ENCODE results near the gene AKT1S1.
A peak's percentile ranks its signal among the peaks of the same experiment; 100 is the strongest.

Gene AKT1S1

GRCh38 chr19:49920624-49921363 lies 43.6 kb upstream of the AKT1S1 start:
- FAIRE-seq, result no peak

DNA sequence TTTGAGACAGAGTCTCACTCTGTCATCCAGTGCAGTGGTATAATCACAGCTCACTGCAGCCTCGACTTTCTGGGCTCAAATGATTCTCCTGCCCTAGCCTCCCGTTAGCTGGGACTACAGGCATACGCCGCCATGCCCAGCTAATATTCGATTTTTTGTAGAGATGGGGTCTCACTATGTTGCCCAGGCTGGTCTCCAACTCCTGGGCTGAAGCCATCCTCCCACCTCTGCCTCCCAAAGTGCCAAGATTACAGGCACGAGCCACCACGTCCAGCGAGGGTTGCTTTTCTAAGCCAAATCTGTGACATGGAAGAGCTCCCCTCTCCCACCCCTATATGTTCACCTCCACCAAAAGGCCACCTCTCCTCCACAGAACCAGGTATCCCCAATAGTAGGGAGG lies 40.9 kb upstream of the AKT1S1 start:
- DNase-seq (ENCODE audit: insufficient read length, low spot score) (no peak), FAIRE-seq (no peak)
- TF ChIP-seq TAF1 (IDR thresholded peaks at IDR 0.05; ENCODE audit: low read depth, low read length) (no peak), POU2F2 (IDR thresholded peaks at IDR 0.05; ENCODE audit: low read depth, low read length) (no peak), SPI1 (IDR thresholded peaks at IDR 0.05; ENCODE audit: low read depth, low read length) (no peak), POLR2A (IDR thresholded peaks at IDR 0.05; ENCODE audit: low read depth, low read length) (no peak), PAX5 (IDR thresholded peaks at IDR 0.05; ENCODE audit: insufficient read depth, low read length, severe bottlenecking) (no peak), POLR2AphosphoS5 (IDR thresholded peaks at IDR 0.05; ENCODE audit: low read depth, low read length) (no peak)

More at GRCh38 chr19:49920624-49921363, 43.6 kb upstream of the AKT1S1 start:
- TF ChIP-seq POU2F2 (IDR thresholded peaks at IDR 0.05; ENCODE audit: low read depth, low read length) (no peak), PAX5 (IDR thresholded peaks at IDR 0.05; ENCODE audit: insufficient read depth, low read length, severe bottlenecking) (no peak), TAF1 (IDR thresholded peaks at IDR 0.05; ENCODE audit: low read depth, low read length) (no peak), POLR2AphosphoS5 (IDR thresholded peaks at IDR 0.05; ENCODE audit: low read depth, low read length) (no peak), SPI1 (IDR thresholded peaks at IDR 0.05; ENCODE audit: low read depth, low read length) (no peak), POLR2A (IDR thresholded peaks at IDR 0.05; ENCODE audit: low read depth, low read length) (no peak)
- no peak for DNase-seq (ENCODE audit: insufficient read length, low spot score)

- no peak for TF ChIP-seq POLR2AphosphoS5 (IDR thresholded peaks at IDR 0.05; ENCODE audit: low read depth, low read length)
- peak; percentile 23; the same call in 1 of the 2 replicates for TF ChIP-seq POLR2A (IDR thresholded peaks at IDR 0.05; ENCODE audit: low read depth, low read length)
- peak; percentile 88 for TF ChIP-seq SPI1 (IDR thresholded peaks at IDR 0.05; ENCODE audit: low read depth, low read length)
- no peak for TF ChIP-seq POU2F2 (IDR thresholded peaks at IDR 0.05; ENCODE audit: low read depth, low read length)
- TF ChIP-seq TAF1 (IDR thresholded peaks at IDR 0.05; ENCODE audit: low read depth, low read length), result no peak
- no peak for TF ChIP-seq PAX5 (IDR thresholded peaks at IDR 0.05; ENCODE audit: insufficient read depth, low read length, severe bottlenecking)
- FAIRE-seq (no peak), DNase-seq (ENCODE audit: insufficient read length, low spot score) (no peak)
These were observed 39.9 kb upstream of the AKT1S1 start for GRCh38 chr19:49916839-49917733.

DNA sequence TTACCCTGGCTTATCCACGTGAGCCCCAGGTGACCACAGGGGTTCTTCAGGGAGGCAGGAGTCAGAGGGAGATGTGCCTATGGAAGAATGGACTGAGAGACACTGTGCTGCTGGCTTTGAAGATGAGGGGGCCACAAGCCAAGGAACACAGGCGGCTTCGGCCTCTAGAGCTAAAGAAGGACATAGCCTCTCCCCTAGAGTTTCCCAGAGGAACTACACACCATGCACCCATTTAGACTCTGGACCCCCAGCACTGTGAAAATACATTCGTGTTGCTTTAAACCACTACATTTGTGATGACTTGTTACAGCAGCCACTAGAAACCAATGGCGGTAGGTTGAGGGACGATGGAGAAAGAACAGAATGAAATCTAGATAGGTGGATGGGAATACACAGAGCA lies 38.1 kb upstream of the AKT1S1 start:
- FAIRE-seq, result no peak
- no peak for TF ChIP-seq POU2F2 (IDR thresholded peaks at IDR 0.05; ENCODE audit: low read depth, low read length)
- TF ChIP-seq TAF1 (IDR thresholded peaks at IDR 0.05; ENCODE audit: low read depth, low read length), result no peak
- TF ChIP-seq POLR2AphosphoS5 (IDR thresholded peaks at IDR 0.05; ENCODE audit: low read depth, low read length), result no peak; the same call in 1 of the 2 replicates
- TF ChIP-seq PAX5 (IDR thresholded peaks at IDR 0.05; ENCODE audit: insufficient read depth, low read length, severe bottlenecking), result no peak
- no peak for TF ChIP-seq SPI1 (IDR thresholded peaks at IDR 0.05; ENCODE audit: low read depth, low read length)
- no peak for TF ChIP-seq POLR2A (IDR thresholded peaks at IDR 0.05; ENCODE audit: low read depth, low read length)
- DNase-seq (ENCODE audit: insufficient read length, low spot score), result no peak

- TF ChIP-seq SPI1 (IDR thresholded peaks at IDR 0.05; ENCODE audit: low read depth, low read length) (no peak), PAX5 (IDR thresholded peaks at IDR 0.05; ENCODE audit: insufficient read depth, low read length, severe bottlenecking) (no peak), POLR2AphosphoS5 (IDR thresholded peaks at IDR 0.05; ENCODE audit: low read depth, low read length) (no peak), TAF1 (IDR thresholded peaks at IDR 0.05; ENCODE audit: low read depth, low read length) (no peak), POU2F2 (IDR thresholded peaks at IDR 0.05; ENCODE audit: low read depth, low read length) (no peak), POLR2A (IDR thresholded peaks at IDR 0.05; ENCODE audit: low read depth, low read length) (no peak)
- DNase-seq (ENCODE audit: insufficient read length, low spot score), result no peak
- FAIRE-seq, result no peak
These were observed 36.6 kb upstream of the AKT1S1 start for GRCh38 chr19:49913720-49914119.

- no peak for FAIRE-seq
- DNase-seq (ENCODE audit: insufficient read length, low spot score), result no peak
- TF ChIP-seq POLR2AphosphoS5 (IDR thresholded peaks at IDR 0.05; ENCODE audit: low read depth, low read length), result no peak
- no peak for TF ChIP-seq POLR2A (IDR thresholded peaks at IDR 0.05; ENCODE audit: low read depth, low read length)
- TF ChIP-seq TAF1 (IDR thresholded peaks at IDR 0.05; ENCODE audit: low read depth, low read length), result no peak
- TF ChIP-seq SPI1 (IDR thresholded peaks at IDR 0.05; ENCODE audit: low read depth, low read length), result no peak
These were observed 36.0 kb upstream of the AKT1S1 start for GRCh38 chr19:49912965-49913685.

GRCh38 chr19:49911381-49912145 lies 34.4 kb upstream of the AKT1S1 start:
- FAIRE-seq, result peak; percentile 85
- peak; percentile 66 for DNase-seq (ENCODE audit: insufficient read length, low spot score)
- TF ChIP-seq POLR2AphosphoS5 (IDR thresholded peaks at IDR 0.05; ENCODE audit: low read depth, low read length) (0 out of 2 replicates have a peak, but pooled peaks have one; percentile 28), TAF1 (IDR thresholded peaks at IDR 0.05; ENCODE audit: low read depth, low read length) (no peak), PAX5 (IDR thresholded peaks at IDR 0.05; ENCODE audit: insufficient read depth, low read length, severe bottlenecking) (no peak), POLR2A (IDR thresholded peaks at IDR 0.05; ENCODE audit: low read depth, low read length) (no peak), POU2F2 (IDR thresholded peaks at IDR 0.05; ENCODE audit: low read depth, low read length) (0 out of 2 replicates have a peak, but pooled peaks have one; percentile 38), SPI1 (IDR thresholded peaks at IDR 0.05; ENCODE audit: low read depth, low read length) (peak; percentile 48)

- FAIRE-seq (no peak), DNase-seq (ENCODE audit: insufficient read length, low spot score) (no peak)
- no peak; the same call in 1 of the 2 replicates for TF ChIP-seq POLR2A (IDR thresholded peaks at IDR 0.05; ENCODE audit: low read depth, low read length)
- no peak for TF ChIP-seq PAX5 (IDR thresholded peaks at IDR 0.05; ENCODE audit: insufficient read depth, low read length, severe bottlenecking)
- no peak for TF ChIP-seq SPI1 (IDR thresholded peaks at IDR 0.05; ENCODE audit: low read depth, low read length)
- no peak for TF ChIP-seq TAF1 (IDR thresholded peaks at IDR 0.05; ENCODE audit: low read depth, low read length)
- TF ChIP-seq POU2F2 (IDR thresholded peaks at IDR 0.05; ENCODE audit: low read depth, low read length), result no peak
- no peak for TF ChIP-seq POLR2AphosphoS5 (IDR thresholded peaks at IDR 0.05; ENCODE audit: low read depth, low read length)
These were observed 33.0 kb upstream of the AKT1S1 start for GRCh38 chr19:49910179-49910578.

Measured in GM12891 (cell line).